Measurements from ENCODE around the gene PPP1R13B.
"Not testable (repeated sequence)": the region's sequence is repeated elsewhere in the genome, so short reads cannot be mapped to it uniquely, and the experiment has no call there.

Gene PPP1R13B, protein sequence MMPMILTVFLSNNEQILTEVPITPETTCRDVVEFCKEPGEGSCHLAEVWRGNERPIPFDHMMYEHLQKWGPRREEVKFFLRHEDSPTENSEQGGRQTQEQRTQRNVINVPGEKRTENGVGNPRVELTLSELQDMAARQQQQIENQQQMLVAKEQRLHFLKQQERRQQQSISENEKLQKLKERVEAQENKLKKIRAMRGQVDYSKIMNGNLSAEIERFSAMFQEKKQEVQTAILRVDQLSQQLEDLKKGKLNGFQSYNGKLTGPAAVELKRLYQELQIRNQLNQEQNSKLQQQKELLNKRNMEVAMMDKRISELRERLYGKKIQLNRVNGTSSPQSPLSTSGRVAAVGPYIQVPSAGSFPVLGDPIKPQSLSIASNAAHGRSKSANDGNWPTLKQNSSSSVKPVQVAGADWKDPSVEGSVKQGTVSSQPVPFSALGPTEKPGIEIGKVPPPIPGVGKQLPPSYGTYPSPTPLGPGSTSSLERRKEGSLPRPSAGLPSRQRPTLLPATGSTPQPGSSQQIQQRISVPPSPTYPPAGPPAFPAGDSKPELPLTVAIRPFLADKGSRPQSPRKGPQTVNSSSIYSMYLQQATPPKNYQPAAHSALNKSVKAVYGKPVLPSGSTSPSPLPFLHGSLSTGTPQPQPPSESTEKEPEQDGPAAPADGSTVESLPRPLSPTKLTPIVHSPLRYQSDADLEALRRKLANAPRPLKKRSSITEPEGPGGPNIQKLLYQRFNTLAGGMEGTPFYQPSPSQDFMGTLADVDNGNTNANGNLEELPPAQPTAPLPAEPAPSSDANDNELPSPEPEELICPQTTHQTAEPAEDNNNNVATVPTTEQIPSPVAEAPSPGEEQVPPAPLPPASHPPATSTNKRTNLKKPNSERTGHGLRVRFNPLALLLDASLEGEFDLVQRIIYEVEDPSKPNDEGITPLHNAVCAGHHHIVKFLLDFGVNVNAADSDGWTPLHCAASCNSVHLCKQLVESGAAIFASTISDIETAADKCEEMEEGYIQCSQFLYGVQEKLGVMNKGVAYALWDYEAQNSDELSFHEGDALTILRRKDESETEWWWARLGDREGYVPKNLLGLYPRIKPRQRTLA

DNA sequence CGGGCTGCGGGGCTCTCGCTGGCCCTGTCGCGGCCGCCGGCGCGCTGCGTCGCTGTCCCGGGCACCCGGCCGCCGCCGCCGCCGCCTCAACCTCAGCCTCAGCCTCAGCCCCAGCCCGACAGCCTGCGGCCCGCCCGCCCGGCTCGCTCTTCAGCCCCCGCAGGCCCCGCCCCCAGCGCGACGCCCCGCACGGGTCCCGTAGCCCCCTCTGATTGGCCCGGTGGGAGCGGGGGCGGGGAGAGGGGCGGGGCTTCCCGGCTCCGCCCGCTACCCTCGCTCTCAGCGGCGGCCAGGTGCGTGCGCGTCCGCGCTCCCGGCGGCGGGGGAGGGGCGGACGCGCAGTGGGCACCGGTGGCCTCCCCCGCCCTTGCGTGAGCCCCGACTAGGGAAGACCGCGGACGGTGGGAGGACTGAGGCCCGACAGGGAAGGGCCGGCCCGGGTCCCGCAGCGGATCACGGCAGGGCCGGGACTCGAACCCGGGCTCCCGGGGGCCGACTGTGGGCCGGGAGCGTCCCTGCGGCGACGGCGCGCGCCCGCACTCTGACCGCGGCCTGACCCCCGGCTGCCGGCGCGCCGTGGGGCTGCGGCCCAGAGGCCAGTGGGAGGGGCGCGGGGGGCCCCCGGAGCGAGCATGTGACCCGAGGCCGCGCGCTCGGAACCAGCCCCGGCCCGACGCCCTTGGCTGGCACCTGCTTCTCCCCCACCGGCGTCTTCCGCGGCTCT, at the start of gene PPP1R13B:
Gene PPP1R13B (minus strand): TSS at position 125 of the 724 bp plus-strand sequence. CDS start 268 bp downstream, outside the sequence.
- peak; percentile 67 to 70 for DNase-seq (ENCODE audit: low read depth in 2 of 2)

DNA sequence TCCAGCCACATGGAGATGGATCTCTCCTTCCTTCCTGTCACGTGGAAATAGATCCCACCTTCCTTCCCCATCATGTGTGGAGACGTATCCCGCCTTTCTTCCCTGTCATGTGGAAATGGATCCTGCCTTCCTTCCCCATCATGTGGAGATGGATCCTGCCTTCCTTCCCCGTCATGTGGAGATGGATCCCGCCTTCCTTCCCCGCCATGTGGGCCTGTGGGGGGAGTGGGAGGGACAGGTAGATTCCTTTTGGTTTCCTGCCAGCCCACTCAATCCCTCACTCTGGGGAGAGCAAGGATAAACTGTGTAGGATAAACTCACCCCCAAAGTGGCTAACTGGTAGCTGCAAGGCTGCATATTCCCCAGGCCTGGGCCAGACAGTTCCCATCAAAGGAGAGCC, 49.2 kb upstream of the PPP1R13B start:
- DNase-seq (ENCODE audit: low read depth in 2 of 2): no peak

DNA sequence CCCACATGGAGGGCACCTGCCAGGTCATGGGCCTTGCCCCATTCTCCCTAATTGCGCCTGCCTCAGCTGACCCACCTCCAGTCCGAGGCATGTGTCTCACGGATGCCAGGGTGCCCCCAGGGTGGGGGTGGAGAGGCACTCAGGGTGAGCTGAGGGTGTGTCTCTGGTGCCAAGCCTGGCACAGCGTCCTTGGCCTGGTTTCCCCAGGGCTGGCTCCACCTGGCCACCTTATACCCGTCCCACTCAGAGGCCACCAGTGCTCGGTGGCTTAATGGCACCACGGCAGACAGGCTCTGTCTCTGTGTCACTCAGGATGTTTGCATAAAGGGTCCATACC, 47.3 kb upstream of the PPP1R13B start:
- DNase-seq (ENCODE audit: low read depth in 2 of 2): no peak

DNA sequence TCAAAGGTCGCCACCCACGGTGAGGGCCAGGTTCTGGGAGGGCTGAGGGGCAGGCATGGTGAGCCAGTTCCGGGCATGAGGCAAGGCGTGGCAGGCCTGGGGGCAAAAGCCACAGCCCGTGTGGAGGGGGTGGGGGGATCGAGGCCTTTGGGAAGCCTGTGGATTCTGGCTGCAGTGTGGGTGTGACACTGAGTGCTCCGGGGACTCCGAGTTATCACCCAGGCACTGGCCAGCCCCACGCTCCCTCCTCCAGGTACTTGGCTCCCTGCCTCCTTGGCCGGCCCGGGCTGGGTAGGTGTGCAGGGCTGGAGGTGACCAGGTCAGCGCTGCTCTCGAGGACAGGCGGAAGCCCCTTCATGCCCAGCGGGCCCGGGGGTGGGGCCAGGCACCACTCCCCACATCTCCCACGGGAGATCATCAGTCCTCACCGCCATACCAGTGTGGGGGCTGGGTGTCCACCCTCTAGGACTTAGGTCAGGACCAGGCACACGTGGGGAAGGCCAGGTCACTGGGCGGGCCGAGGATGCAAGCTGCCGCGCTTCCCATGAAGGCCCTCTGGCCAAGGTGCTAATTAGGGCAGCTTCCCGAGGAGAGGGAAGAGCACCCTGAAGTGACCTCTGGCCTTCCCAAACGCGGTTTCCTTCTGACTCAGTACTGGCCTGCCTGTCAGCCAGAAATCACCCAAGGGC, 46.8 kb upstream of the PPP1R13B start:
- DNase-seq (ENCODE audit: low read depth in 2 of 2): no peak

DNA sequence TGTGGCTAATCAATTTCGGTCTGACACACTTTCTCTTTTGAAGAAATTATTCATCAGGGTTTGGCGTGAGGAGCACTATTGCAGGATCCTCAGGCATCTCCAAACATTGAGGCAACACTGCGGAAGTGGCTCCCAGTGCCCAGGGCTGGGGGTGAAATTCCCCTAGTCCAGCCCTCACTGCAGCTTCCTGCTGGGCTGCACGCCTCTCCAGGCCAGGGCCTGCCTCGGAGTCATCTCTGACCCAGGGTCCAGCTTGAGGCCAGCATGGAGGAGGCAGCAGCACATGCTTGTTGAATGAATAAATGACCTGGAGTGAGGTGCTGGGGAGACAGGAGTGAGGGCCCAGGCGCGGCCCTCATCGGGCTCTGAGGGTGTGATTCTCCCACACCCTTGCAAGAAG, 44.9 kb upstream of the PPP1R13B start:
- DNase-seq (ENCODE audit: low read depth in 2 of 2): no peak

DNA sequence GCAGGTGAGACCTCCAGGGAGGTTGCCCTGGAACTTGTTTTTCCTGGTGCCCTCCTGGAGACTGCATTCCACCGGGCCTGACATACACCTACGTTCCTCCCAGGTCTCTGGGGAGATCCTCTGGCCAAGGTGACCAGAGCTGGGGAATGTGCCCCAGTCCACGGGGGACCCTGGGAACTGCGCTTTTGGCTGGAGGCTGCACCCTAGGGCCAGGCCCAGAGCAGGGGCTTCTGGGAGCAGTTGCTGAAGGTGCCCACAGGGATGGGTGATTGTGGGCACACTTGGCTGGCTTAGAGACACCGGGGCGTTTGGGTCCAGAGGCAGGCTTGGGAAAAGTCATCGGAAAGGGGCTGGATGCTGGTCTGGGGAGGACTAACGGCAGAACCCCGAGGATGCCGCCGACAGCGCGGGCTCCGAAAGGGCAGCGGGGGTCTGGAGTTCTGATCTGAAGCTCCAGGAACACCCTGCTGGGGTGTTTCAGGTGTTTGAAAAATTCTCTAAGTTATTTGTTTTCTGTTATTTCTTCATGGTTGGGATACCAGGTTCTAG, 44.4 kb upstream of the PPP1R13B start:
- no peak for DNase-seq (ENCODE audit: low read depth in 2 of 2)

DNA sequence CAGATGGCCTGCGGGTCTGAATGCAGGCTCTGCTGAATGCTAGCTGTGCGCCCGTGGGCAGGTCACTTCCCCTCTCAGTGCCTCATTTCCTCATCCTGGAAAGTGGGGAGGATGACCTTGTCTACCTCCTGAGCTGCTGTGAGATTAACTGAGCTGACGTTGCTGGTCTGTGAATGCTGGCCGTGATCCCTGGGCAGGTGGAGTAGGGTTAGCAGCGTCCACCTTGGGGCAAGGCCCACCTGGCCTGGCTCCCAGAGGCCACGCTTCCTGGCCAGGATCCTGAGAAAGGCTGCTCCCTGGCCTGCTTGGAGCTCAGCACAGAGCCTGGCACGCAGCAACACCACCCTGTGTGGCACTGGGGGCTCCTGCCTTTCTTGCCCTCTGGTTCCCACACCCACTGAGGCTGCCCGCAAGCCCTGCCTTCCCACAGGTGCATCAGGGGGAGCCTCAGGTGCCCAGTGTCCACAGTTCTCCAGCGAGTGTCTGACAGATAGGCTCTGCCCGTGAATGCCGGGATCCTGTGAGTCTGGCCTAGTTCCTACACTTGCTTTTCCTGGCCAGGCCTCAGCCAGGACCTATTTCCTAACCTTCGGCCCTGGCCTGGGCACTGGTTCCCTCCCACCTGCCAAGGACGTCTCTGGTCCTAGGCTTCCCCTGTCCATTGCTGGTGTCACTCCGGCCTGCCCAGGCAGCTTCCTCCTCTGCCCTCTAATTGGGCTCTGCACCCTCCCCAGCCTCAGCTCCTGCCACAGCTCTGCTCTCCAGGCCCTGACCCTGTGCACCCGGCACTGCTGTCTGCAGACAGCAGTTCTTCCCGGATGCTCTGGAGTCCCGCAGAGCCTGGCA, 43.7 kb upstream of the PPP1R13B start:
- no peak for DNase-seq (ENCODE audit: low read depth in 2 of 2)

DNA sequence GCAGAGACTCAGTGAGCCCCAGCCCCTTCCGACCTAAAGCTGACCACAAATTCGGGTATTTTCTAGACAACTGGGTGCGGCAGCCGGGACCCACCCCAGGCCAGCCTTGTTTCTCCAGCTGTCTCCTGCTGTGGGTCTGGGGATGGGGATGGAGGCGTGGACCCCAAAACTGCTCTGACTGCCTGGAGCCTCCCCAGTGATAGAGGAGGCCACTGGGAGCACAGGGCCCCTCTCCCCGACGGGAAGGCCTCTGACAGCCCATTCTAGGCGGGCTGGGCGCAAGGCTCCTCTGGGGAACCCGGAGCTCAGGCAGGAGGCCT, 42.6 kb upstream of the PPP1R13B start:
- no peak for DNase-seq (ENCODE audit: low read depth in 2 of 2)

DNA sequence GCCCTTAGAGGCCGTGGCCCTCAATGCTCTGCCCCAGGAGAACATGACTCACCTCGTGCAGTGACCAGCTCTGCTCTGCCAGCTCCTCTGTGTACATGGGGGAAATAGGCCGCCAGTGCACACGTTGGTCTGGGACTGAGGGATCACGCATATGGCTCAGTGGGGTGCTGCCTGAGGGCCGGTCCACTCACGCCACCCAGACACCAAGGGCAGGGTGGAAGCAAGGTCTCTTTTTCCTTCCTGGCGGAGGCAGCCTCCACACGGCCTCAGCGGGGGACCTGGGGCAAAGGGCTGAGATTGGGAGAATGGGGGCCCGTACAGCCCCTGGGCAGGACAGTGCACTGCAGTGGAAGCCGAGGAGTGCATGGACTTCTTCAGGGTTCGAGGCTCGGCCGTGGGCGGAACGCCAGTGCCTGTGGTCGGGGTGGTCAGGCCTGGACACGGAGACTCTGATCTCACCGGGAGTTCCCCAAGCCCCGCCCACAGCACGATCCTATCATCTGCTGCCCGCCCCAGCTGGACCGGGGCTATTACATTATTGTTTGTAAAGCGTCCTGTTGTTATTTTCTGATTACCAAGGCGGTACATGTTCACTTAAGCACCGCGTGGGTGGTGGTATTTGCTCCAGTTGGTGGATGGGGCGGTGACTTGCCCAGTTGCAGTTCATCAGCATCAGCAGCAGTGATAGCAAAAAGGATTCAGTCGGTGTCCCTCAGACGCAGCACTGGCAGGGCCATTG, 42.1 kb upstream of the PPP1R13B start:
- DNase-seq (ENCODE audit: low read depth in 2 of 2): no peak

DNA sequence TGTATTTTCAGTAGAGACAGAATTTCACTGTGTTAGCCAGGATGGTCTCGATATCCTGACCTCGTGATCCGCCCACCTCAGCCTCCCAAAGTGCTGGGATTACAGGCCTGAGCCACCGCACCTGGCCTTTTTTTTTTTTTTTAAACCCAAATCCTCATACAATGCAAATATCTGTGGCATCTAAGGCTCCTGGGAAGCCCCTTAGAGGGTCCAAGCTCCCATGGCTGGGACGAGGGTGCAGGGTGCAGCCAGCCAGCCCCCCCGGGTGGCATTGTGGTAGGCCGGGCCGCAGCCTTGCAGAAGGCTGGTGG, 41.6 kb upstream of the PPP1R13B start:
- DNase-seq (ENCODE audit: low read depth in 2 of 2): not testable (repeated sequence)

DNA sequence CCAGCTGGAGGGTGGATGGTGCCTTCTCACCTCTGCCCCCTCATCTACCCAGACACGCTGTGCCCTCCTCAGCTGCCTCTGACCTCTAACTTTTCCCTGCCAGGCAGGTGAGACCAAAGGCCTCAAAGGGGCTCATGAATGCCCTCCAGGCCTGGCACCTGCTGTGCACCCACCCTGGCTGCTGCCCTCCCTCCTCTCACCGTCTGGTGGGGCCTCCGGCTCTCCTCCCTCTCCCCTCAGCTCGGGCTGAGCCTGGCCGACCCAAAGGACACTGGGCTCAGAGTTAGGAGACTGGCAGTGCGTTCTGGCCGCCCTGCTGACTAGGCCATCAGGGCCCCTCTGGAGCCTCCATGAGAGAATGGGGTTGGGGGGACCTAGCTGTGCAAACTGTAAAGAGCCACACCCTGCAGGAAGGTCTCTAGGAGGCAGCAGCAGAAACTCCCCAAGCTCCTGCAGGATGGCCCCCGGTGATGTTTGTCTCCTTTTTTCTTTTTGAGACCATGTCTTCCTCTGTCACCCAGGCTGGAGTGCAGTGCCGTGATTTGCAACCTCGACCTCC, 40.3 kb upstream of the PPP1R13B start:
- no peak for DNase-seq (ENCODE audit: low read depth in 2 of 2)

DNA sequence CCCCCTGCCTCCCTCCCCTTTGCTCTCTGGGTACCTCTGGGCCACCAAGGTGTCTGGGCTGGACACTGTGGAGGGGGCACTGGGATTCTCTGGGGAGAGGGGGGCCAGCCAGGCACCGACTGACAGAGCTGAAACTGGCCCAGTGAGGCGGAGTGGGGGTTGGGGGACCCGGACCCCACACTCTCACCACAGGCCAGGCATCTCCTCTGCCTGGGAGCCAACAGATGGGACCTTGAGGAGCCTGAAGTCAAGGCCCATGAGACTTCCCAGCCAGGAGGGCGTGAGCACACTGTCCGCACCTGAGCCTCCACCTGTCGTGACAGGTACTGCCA, 39.8 kb upstream of the PPP1R13B start:
- no peak for DNase-seq (ENCODE audit: low read depth in 2 of 2)

DNA sequence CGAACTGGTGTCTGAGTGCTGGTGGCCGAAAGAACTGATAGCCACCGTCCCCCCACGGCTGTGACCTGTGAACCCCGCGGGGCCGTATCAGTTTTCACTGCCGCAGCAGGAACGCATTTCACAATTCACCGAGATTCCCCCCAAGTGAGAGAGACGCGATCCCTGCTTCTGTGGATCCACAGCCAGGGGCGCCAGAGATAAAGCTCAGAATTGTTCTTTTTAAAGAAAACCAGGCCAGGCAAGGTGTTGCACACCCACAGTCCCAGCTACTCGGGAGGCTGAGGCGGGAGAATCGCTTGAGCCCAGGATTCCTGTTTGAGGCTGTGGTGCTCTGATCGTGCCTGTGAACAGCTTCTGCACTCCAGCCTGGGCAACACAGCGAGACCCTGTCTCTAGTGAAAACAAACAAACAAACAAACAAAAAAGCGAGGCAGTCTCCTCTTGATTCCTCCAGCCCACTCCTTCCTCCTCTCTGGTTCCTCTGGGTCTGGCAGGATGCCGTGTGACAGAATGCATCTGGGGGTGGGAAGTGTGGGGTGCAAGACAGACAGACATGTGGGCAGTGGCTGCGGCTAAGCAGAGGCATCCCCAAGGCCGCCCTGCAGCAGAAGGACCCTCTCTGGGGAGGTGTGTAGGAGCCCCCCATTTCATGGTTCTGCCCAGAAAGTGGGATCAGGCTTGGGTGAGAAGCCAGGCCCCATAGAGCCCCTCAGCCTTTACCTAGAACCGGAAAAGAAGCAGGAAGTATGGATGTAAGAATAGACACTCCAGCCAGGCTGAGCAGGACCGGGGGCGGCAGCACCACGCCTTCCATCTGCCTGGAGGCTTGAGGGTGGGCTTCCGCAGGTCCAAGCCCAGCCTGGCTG, 39.2 kb upstream of the PPP1R13B start:
- no peak for DNase-seq (ENCODE audit: low read depth in 2 of 2)

DNA sequence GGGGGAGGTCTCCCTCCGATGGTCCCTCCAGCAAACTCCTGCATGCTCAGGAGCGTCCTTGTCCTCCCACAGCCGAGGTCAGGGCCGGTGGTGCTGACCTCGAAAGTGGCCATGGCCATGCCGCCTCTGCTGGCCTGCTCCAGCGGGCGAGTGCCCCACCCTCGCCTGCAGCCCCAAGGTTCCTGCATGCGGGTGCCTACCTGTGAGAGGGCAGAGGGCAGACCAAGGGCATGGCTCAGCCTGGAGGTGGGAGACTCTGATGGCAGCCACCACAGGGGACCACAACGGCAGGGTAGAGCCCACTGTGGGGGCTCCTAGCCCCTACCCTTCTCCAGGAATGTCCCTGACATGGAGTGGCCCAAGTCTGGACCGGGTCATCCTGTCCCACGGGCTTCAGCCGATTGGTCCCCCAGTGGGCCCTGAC, 38.1 kb upstream of the PPP1R13B start:
- no peak for DNase-seq (ENCODE audit: low read depth in 2 of 2)

DNA sequence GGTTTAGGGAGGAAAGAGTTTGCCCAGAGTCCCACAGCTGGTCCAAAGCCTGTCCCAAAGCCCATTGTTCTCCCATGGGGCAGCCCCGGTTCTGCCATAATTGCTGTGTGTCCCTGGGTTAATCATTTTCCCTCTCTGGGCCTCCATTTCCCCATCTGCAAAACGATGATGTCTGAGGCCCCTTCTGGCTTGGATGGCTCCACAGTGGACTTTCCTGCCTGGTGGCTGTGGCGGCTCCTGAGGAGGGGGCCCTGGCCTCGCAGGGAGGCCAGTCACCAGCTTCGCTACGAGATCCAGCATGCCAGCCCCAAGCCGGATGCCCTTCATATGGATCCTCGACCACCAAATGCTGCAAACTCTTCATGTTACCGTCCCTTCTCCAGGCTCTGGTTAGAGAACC, 37.5 kb upstream of the PPP1R13B start:
- no peak for DNase-seq (ENCODE audit: low read depth in 2 of 2)

DNA sequence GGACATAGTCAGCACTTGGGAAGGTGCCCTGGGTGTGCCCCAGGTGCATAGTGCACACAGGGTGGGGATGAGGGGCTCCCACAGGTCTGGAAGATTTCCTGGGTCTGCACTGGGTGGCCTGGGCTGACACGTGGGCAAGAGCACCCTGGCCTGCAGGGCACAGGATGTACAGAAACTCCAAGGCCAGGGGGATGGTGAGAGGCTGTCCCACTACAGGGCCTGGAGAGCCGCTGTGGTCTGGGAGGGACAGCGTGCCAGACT, 35.8 kb upstream of the PPP1R13B start:
- DNase-seq (ENCODE audit: low read depth in 2 of 2): no peak

DNA sequence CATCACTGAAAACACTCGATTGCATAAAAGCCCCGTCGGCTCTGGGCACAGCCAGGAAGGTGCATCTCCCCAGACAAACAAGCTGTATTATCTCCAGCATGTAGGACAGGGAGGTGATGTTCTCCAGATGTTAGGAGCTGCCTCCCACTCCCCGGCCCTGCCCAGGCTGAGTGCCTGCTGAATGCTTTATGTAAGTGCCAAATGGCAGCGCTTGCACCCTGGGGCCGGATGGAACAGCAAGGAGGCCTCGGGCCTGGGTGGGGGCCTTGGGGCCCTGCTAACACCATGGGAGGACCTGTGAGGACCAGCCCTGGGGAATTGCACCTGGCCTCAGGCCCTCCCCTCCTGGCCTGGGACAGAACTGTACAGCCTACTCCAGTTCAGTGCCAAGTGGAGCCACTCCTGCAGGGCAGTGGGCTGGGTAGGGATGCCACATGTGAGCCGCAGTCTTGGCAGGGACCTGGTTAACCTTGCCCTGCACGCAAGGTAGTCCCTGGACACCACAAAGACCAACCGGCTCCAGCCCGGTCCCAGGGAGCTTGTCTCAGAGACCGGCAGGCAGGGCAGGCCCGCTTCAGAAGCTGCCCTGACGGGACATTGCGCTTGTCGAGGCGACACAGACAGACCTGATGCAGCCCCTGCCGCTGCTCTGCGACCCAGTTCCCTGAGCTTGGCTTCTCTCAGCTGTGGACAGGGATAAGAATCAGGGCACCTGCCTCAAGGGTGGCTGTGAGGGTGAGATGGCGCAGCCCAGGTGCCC, 35.3 kb upstream of the PPP1R13B start:
- DNase-seq (ENCODE audit: low read depth in 2 of 2): no peak

Data from fibroblast of skin of left quadriceps (primary cell).